ENCODE measurements around the gene ENDOD1.
A peak's percentile ranks its signal among the peaks of the same experiment; 100 is the strongest.
"Not testable (repeated sequence)": the region's sequence is repeated elsewhere in the genome, so short reads cannot be mapped to it uniquely, and the experiment has no call there.

ENDOD1 gene

GRCh38 chr11:95089620-95090542, at the start of gene ENDOD1:
Gene ENDOD1 (plus strand): TSS chr11:95089846. CDS start chr11:95089928, 82 bp downstream.
- peak; percentile 91 for DNase-seq

DNA sequence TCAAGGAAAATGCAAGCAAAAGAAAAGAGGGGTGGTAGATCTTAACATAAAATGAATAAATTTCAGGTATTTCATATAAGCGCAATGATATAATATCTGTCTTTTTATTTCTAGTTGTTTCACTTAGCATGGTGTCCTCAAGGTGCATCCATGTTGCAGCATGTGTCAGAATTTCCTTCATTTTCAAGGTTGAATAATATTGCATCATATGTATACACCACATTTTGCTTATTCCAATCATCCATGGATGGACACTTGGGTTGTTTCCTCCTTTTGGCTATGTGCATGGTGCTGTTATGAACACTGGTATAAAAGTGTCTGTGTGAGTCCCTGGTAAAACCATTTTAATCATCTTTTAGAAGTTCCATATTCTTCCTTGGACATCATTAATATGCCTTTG, 47.4 kb upstream of the ENDOD1 start:
- DNase-seq, result no peak

- no peak for DNase-seq
These were observed 46.7 kb upstream of the ENDOD1 start for GRCh38 chr11:95042906-95043305.

DNA sequence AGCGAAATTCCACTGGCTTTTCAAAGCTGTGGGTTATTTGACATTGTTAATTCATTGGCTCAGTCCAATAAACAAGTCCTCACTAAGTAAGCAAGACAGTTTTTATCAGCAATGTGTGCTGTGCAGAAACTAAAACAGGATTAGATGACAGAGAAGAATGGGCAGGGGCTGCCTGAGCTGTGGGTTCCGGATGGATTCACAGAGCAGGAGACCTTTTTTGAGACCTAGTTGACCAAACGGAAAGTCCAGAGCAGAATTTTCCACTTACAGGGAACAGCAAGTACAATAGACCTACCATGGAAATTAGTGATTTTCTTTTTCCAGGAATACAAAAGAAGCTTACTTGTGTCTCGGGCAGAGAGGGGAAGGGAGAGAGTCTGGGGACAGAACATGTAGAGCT, 45.6 kb upstream of the ENDOD1 start:
- DNase-seq, result no peak

DNA sequence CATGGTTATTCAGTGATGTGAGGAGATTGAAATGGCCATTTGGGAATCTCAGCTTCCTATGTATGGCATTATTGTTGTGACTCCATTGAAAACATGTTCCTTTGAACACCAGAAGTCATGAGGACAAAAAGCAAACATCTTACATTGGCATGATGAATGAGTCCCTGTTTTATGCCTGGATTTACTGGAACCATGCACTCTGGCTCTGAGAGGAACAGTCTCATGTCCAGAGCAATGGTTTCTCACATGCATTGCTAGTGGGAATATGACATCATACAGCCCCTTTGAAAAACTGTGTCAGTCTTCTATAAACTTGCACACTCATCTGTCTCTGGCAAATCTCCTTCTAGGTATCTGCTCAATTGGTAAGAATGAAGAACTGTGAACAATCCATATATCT, 43.8 kb upstream of the ENDOD1 start:
- no peak for DNase-seq

DNA sequence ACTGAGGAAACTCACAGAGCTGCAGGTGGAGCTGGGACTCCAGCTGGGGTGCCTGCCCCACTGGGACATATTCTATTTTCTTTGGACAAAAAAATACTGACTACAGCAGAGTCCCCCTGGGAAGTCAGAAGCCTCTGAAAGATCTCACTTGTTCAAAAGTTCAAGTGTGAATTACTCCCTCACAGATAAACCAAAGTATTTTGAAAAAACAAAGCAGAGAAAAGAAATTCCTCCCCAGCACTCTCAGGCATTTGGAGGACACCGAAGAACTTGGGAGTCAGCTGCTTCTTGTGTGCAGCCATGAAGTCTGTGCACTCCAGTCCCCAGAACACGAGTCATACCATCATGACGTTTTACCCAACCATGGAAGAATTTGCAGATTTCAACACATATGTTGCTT, 40.5 kb upstream of the ENDOD1 start, which contains the start of gene KDM4F:
Gene KDM4F, plus strand, starts transcription at position 301 of the 400 bp plus-strand sequence.
- not testable (repeated sequence) for DNase-seq

DNA sequence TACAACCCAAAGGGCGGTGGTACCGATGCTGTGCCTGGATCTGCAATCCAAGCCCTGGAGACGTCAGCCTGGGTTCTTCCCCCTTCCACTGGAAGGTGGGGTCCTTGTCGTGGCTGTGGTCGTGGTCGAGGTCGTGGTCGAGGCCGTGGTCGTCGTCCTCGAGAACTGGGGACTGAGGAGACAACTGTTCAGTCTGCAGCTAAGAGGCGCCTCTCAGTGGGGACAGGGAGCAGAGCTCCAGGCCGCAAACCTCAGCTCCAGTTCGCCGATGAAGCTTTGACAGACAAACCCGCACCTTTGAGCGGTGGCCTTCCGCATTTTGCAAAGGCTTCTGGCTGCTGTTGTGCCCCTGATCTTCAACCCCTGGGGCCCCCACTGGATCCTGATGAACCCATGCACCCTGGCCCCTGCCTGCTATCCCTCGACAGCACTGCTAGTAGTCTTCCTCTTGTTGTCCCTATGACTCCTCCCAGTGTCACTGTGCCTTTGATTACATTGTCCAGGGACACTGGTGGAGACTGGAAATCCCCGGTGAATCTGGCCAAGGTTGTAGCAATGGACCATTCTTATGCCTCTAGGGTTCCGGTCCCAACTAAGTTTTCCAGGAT, 38.9 kb upstream of the ENDOD1 start:
- no peak for DNase-seq

- DNase-seq, result no peak
These were observed 35.3 kb upstream of the ENDOD1 start for GRCh38 chr11:95054356-95054755.

- no peak for DNase-seq
These were observed 34.3 kb upstream of the ENDOD1 start for GRCh38 chr11:95055283-95055897.

DNA sequence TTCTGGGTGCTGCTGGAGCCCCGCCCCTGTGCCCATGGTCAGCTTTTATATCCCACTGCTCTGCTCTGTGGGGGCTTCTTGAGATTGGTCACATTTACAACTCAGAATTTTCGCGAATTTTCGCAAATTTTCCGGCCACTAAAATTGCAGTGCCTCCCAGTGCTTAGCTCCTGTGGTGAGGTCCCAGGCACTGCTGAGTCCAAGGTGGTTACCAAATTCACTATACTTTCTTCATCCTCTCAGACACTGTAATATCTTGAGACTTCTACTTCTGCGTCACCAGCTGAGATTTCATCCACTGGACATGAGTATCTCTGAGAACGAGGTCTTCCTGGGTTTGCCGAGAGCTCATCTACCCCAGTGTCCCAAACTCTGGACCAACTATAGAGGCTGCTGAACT, 31.7 kb upstream of the ENDOD1 start:
- DNase-seq, result no peak

GRCh38 chr11:95058621-95059020, 31.0 kb upstream of the ENDOD1 start:
- DNase-seq, result no peak

GRCh38 chr11:95059046-95059445, 30.6 kb upstream of the ENDOD1 start:
- DNase-seq, result no peak

DNA sequence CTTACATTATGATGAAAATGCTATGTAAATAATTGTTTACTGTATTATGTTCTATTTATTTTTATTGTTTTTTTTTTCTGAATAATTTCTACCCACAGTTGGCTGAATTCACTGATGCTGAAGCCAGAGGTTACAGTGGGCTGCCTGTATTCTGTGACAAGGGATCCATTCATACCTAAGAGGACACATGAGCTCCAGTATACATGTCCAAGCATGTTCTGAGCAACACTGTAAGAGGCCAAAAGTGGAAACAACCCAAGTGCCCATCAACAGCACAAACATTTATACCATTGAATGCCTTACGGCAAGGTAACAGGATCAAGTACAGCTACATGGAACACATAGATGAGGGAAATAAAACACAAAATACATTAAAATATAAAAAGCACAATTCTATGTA, 24.3 kb upstream of the ENDOD1 start:
- DNase-seq, result no peak

- no peak for DNase-seq
These were observed 23.0 kb upstream of the ENDOD1 start, which contains the start of gene SRSF8 for GRCh38 chr11:95066716-95067038. Gene SRSF8 (plus strand): TSS chr11:95066919. CDS start chr11:95067227, 308 bp downstream.

GRCh38 chr11:95067039-95067840, 22.4 kb upstream of the ENDOD1 start:
- peak; percentile 82 for DNase-seq

DNA sequence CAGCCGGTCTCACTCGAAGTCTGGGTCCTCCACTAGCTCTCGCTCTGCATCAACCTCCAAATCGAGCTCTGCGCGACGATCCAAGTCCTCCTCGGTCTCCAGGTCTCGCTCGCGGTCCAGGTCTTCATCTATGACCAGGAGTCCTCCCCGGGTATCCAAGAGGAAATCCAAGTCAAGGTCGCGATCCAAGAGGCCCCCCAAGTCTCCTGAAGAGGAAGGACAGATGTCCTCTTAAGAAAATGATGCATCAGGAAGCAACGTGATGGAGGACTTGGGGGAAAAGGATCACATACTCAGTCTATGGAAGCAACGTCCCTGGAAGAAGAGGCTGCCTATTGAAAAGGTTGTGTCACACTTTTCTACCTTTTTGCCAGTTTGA, 21.8 kb upstream of the ENDOD1 start:
- DNase-seq, result no peak

- DNase-seq, result peak; percentile 94
These were observed 21.1 kb upstream of the ENDOD1 start for GRCh38 chr11:95068549-95068948.

- DNase-seq, result no peak
These were observed 19.2 kb upstream of the ENDOD1 start for GRCh38 chr11:95070471-95070870.

DNA sequence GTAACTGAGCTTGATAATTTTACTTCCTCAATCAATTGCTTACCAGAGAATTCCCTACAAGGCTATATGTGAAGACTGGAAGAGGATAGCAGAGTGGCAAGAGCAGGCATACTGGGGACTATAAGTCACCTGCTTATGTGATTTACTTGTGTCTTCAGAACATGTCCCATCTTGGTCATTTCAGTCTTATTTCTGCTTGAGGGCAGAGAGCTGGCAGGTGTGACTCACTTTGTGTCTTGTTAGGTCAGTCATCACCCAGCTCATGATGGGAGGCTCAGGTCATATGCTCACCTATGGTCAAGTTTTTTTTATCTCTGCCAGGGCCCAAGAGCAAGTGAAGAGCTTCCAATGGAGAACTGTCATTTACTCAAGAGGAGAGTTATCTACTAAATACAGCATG, 16.7 kb upstream of the ENDOD1 start:
- DNase-seq, result no peak

- no peak for DNase-seq
These were observed 14.7 kb upstream of the ENDOD1 start for GRCh38 chr11:95074792-95075563.

DNA sequence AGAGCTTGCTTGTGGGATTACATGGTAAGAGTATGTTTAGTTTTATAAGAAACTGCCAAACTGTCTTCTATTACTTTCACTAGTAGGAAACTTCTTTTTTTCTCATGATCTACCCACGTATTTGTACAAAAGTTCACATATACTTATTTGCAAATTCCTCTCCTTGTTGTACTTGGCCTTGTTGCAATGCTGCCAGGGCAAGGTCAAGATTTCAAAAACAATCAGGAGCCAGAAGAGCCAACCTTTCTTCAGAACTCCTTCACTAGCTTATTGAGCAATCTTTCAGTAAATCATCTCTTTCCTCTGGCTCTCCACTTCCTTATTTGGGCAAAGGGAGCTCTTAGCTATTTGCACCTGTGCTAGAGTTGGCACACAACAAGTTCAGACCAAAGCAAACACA, 13.2 kb upstream of the ENDOD1 start:
- no peak for DNase-seq

GRCh38 chr11:95076981-95077380, 12.7 kb upstream of the ENDOD1 start:
- DNase-seq, result no peak
